ENCODE measurements around the gene DPM3. TPM values are rescaled to one million over a fixed set of nuclear protein-coding genes. Genes with fewer than 3 reads are reported as not detected.

Gene DPM3
- total and polyA plus RNA-seq, 2 of the 13 experiments (the other 11 are each of a cell fraction or from before 2014, with no cell fraction given): 23.2 to 53.4 TPM

- TF ChIP-seq ARNTL (CRISPR knock-in tag; IDR thresholded peaks at IDR 0.05): peak; percentile 70; the same call in 1 of the 2 replicates
- 0 out of 2 replicates have a peak, but pooled peaks have one; percentile 25 for TF ChIP-seq ZNF512 (CRISPR knock-in tag; IDR thresholded peaks at IDR 0.05)
- no peak for TF ChIP-seq TRIM22 (IDR thresholded peaks at IDR 0.05)
- TF ChIP-seq SOX13 (IDR thresholded peaks at IDR 0.05): no peak
- TF ChIP-seq SOX13 (CRISPR knock-in tag; conservative IDR thresholded peaks at IDR 0.05 in 1 of 2, IDR thresholded peaks at IDR 0.05 in 1 of 2): peak in 1 of 2 experiments; percentile 62; a peak in 2 of 4 replicates
- TF ChIP-seq RNF219 (CRISPR knock-in tag; IDR thresholded peaks at IDR 0.05): no peak
- peak; percentile 62 for TF ChIP-seq ZNF687 (CRISPR knock-in tag; IDR thresholded peaks at IDR 0.05)
- 0 out of 2 replicates have a peak, but pooled peaks have one; percentile 37 for TF ChIP-seq ZFX (CRISPR knock-in tag; IDR thresholded peaks at IDR 0.05; ENCODE audit: low read depth)
- no peak for TF ChIP-seq PRMT3 (CRISPR knock-in tag; IDR thresholded peaks at IDR 0.05; ENCODE audit: borderline replicate concordance, low read depth)
- peak; percentile 34; the same call in 1 of the 2 replicates for TF ChIP-seq KMT2A (CRISPR knock-in tag; IDR thresholded peaks at IDR 0.05)
- TF ChIP-seq ZNF292 (CRISPR knock-in tag; IDR thresholded peaks at IDR 0.05; ENCODE audit: borderline replicate concordance, low read depth): no peak
- TF ChIP-seq TGIF2 (CRISPR knock-in tag; IDR thresholded peaks at IDR 0.05): peak; percentile 21; the same call in 1 of the 2 replicates
- no peak for TF ChIP-seq TOE1 (CRISPR knock-in tag; IDR thresholded peaks at IDR 0.05)
- TF ChIP-seq STAG1 (CRISPR knock-in tag; IDR thresholded peaks at IDR 0.05): no peak
- TF ChIP-seq SOX5 (CRISPR knock-in tag; IDR thresholded peaks at IDR 0.05; ENCODE audit: borderline replicate concordance): peak; percentile 67; the same call in 1 of the 2 replicates
- peak in 1 of 2 experiments; percentile 42; a peak in 1 of 4 replicates for TF ChIP-seq POLR2A (IDR thresholded peaks at IDR 0.05; ENCODE audit: insufficient read depth in 1 of 2, low read depth in 2 of 2, low read length in 2 of 2)
- TF ChIP-seq ZFY (CRISPR knock-in tag; IDR thresholded peaks at IDR 0.05): peak; percentile 51; the same call in 1 of the 2 replicates
- TF ChIP-seq FOXK2 (IDR thresholded peaks at IDR 0.05): no peak
- no peak for TF ChIP-seq TSC22D2 (CRISPR knock-in tag; IDR thresholded peaks at IDR 0.05; ENCODE audit: borderline replicate concordance)
- TF ChIP-seq NFIB (CRISPR knock-in tag; IDR thresholded peaks at IDR 0.05; ENCODE audit: borderline replicate concordance): no peak
Observed at GRCh38 chr1:155107309-155108264, 32.7 kb downstream of the DPM3 start (continued).
